GM19463 (cell line): ENCODE data around the gene UNC5A.

Experiments used
- ATAC-seq: cut with Tn5 transposase; IDR thresholded peaks from one replicate; pipeline ENCODE4 v1.9.1; 2021; ENCODE audit warnings: mild to moderate bottlenecking, moderate library complexity; ENCODE audit not compliant: unreplicated experiment

UNC5A gene

DNA sequence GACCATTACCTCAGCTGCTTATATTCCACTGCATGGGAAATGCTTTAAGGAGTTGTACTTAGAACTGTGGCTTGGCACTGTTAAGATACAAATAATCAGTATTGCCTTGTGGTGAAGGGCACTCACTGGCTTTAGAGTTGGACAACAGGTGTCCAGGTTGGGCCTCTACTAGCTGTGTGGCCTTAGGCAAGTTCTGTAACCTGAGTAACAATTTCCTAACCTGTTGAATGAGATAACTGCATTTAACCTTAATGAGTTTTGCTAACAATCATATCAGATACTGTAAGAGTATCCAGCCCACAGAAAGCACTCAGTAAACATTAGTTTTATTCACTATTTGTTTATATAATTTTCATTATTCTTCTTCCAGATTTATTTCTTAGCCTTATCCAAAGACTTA is 106.0 kb downstream of the UNC5A start:
- no peak for ATAC-seq

GRCh38 chr5:176918613-176919012 is 108.3 kb downstream of the UNC5A start:
- no peak for ATAC-seq

DNA sequence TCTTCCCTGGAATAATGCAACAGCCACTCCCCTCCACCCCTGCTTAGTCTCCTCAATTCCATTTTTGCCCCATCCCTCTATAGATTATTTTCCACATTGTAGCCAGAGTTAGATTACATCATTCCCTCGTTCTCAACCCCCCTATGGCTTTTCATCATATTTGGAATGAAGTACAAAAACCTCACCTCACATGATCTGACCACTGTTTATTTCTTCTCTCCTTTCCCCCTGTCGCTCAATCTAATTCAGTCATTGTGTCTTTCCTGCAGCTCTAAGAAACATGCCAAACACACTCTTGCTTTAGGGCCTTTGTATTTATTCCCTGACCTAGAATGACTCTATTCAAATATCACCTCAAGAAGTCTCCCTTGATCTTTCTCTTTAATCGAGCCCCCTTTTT is 111.4 kb downstream of the UNC5A start:
- no peak for ATAC-seq

DNA sequence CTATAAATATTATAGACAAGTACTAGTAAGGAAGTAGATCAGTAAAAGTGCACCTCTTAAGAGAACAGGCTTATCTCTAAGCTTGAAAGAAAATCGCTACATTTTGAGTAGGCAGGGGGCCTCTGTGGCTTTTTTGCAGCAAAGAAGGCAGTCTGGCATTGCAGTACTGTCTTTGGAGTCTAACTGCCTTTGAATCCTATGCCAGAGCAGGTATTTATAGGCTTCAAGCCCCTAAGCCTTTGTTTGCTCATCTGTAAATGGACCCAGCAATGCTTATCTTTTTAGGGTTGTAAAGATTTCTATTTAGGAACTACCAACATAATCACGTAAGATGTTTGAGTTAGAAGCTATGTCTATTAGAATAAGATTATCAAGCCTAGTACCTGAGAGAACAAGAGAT is 112.5 kb downstream of the UNC5A start:
- ATAC-seq: no peak

DNA sequence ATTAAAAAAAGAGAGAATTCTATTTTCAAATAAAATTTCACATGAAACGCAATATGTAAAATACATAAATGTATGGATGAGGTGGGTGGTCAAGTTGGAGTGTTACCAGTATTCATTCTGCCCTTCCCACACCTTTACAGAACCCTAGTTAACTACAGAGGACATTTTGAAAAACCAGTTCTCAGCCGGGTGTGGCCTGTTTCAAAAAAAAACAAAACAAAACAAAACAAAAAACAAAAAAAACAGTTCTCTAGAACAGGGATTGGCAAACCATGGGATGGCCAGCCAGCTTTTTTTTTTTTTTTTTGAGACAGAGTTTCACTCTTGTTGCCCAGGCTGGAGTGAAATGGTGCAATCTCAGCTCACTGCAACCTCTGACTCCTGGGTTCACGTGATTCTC is 117.2 kb downstream of the UNC5A start:
- no peak for ATAC-seq

DNA sequence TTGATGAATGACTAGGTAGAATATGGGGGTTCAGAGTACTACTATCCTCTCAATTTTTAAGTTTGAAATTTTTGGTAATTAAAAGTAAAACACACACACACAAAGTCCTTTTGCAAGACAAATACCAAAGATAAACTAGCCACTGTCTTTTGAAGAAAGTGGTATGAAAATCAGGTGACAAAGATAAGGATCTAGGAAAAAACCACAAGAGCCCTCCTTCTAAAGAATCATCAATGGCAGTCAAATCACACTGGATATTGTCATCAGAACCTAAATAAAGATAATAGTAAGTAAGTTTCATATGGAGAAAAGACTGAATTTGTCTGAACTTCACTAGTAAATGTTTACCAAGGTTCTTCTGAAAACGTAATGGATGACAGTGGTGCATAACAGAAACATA is 119.3 kb downstream of the UNC5A start:
- ATAC-seq: no peak
